CD14-positive monocyte (primary cell): ENCODE data around the gene EFCAB5. TPM values are rescaled to one million over a fixed set of nuclear protein-coding genes. Genes with fewer than 3 reads are reported as not detected.

ENCODE experiments used
- DNase-seq, 3 donors: peaks; one replicate each; pipeline ENCODE4 v3.0.0-alpha.2; 2011 to 2022
- H2AFZ ChIP-seq: 2 replicates; pipeline ENCODE4 v1.6.0; 2012; ENCODE audit warnings: mild to moderate bottlenecking, low read depth, low read length, inconsistent platforms; ENCODE audit not compliant: insufficient read depth, poor library complexity, severe bottlenecking
- H3K27ac ChIP-seq, 2 donors: 1 replicate in 1 of 2; 2 replicates in 1 of 2; pipeline ENCODE4 v1.5.1; 2012 to 2013; ENCODE audit warnings: low read length in 2 of 2, control low read depth in 1 of 2, inconsistent platforms in 1 of 2, low read depth in 1 of 2, mild to moderate bottlenecking in 1 of 2
- H3K27me3 ChIP-seq, 2 donors: one replicate each; pipeline versions ENCODE4 v1.6.0 to v1.6.1; 2011 to 2013; ENCODE audit warnings: low read length in 2 of 2; ENCODE audit not compliant: control insufficient read depth in 2 of 2, insufficient read depth in 2 of 2
- H3K36me3 ChIP-seq, 2 donors: replicated peaks in 1 of 2; 1 replicate in 1 of 2; 2 replicates in 1 of 2; pipeline versions ENCODE4 v1.5.1 to v1.6.1; 2012 to 2013; ENCODE audit warnings: low read length in 2 of 2, control low read depth in 1 of 2, inconsistent platforms in 1 of 2, mild to moderate bottlenecking in 1 of 2; ENCODE audit not compliant: insufficient read depth in 2 of 2, control insufficient read depth in 1 of 2
- H3K4me1 ChIP-seq, 2 donors: 1 replicate in 1 of 2; 2 replicates in 1 of 2; pipeline versions ENCODE4 v1.5.1 to v1.6.1; 2012 to 2013; ENCODE audit warnings: low read length in 2 of 2, control low read depth in 1 of 2, inconsistent platforms in 1 of 2, mild to moderate bottlenecking in 1 of 2, moderate library complexity in 1 of 2; ENCODE audit not compliant: insufficient read depth in 2 of 2, control insufficient read depth in 1 of 2
- H3K4me2 ChIP-seq: replicated peaks from 2 replicates; pipeline ENCODE3; 2012; ENCODE audit warnings: low read length, moderate library complexity, mild to moderate bottlenecking; ENCODE audit not compliant: poor library complexity, severe bottlenecking; ENCODE audit errors: extremely low read depth
- H3K4me3 ChIP-seq, 3 experiments: fragments of 200-600 bp in 1 of 3; sonication (generic) in 1 of 3; replicated peaks in 1 of 3; 1 replicate in 2 of 3; 2 replicates in 1 of 3; pipeline ENCODE4 v1.5.1; 2011 to 2013; ENCODE audit warnings: low read length in 3 of 3, mild to moderate bottlenecking in 3 of 3, control low read depth in 2 of 3, low read depth in 2 of 3, inconsistent platforms in 1 of 3, moderate library complexity in 1 of 3
- H3K79me2 ChIP-seq: 2 replicates; pipeline ENCODE4 v1.6.0; 2012; ENCODE audit warnings: mild to moderate bottlenecking, control low read depth, inconsistent platforms, low read length, moderate library complexity; ENCODE audit not compliant: insufficient read depth
- H3K9ac ChIP-seq: 2 replicates; pipeline ENCODE4 v1.6.0; 2017; ENCODE audit warnings: low read length, mild to moderate bottlenecking; ENCODE audit not compliant: insufficient read depth, poor library complexity, severe bottlenecking
- H3K9me3 ChIP-seq, 2 donors: replicated peaks in 1 of 2; 1 replicate in 1 of 2; 2 replicates in 1 of 2; pipeline versions ENCODE4 v1.5.1 to v1.6.1; 2012 to 2013; ENCODE audit warnings: low read length in 2 of 2, control low read depth in 1 of 2; ENCODE audit not compliant: control insufficient read depth in 1 of 2, insufficient read depth in 1 of 2
- H4K20me1 ChIP-seq: 2 replicates; pipeline ENCODE4 v1.6.0; 2012; ENCODE audit warnings: mild to moderate bottlenecking, low read length, control low read depth, moderate library complexity; ENCODE audit not compliant: insufficient read depth
- H3K27ac Mint-ChIP-seq, 7 donors: one replicate each; pipeline ENCODE4 v1.8.0; 2020; ENCODE audit warnings: mild to moderate bottlenecking in 7 of 7, mixed read lengths in 7 of 7, moderate library complexity in 6 of 7, inconsistent platforms in 2 of 7
- H3K27me3 Mint-ChIP-seq, 3 donors: one replicate each; pipeline ENCODE4 v1.8.0; 2021 to 2022; ENCODE audit warnings: low read depth in 3 of 3, mild to moderate bottlenecking in 3 of 3, mixed read lengths in 3 of 3, moderate library complexity in 3 of 3, inconsistent platforms in 1 of 3
- H3K36me3 Mint-ChIP-seq, 2 donors: one replicate each; pipeline ENCODE4 v1.8.0; 2020; ENCODE audit warnings: mixed read lengths in 2 of 2, inconsistent platforms in 1 of 2, mild to moderate bottlenecking in 1 of 2
- H3K4me1 Mint-ChIP-seq: one replicate; pipeline ENCODE4 v1.8.0; 2020; ENCODE audit warnings: mild to moderate bottlenecking, mixed read lengths
- H3K4me3 Mint-ChIP-seq, 2 donors: one replicate each; pipeline ENCODE4 v1.8.0; 2020; ENCODE audit warnings: mild to moderate bottlenecking in 2 of 2, mixed read lengths in 2 of 2, moderate library complexity in 1 of 2
- H3K9me3 Mint-ChIP-seq, 7 donors: one replicate each; pipeline ENCODE4 v1.8.0; 2020 to 2022; ENCODE audit warnings: mixed read lengths in 7 of 7, mild to moderate bottlenecking in 6 of 7, moderate library complexity in 6 of 7, inconsistent platforms in 2 of 7
- WGBS: methylation state at CpG from one replicate; pipeline ENCODE4 v1.1.5; 2013; ENCODE audit warnings: missing lambda C conversion rate; ENCODE audit not compliant: insufficient coverage; 5-methylcytosine and 5-hydroxymethylcytosine counted together
- intact Hi-C, 2 donors: fragments of 100-400 bp; cut with micrococcal nuclease; formaldehyde crosslinking; loops; one replicate each; pipeline versions ENCODE4 v1.15.0 to v1.15.1; 2023
- polyA plus RNA-seq, 3 donors: library from polyadenylated mRNA; depleted of rRNA in 1 of 3; unstranded in 2 of 3; stranded (reverse) in 1 of 3; fragments of 300-500 nt in 2 of 3; fragments of >200 nt in 1 of 3; fragmentation: Illumina TruSeq in 2 of 3; gene quantifications; 1 replicate in 2 of 3; 2 replicates in 1 of 3; pipeline ENCODE4 v1.2.3, GENCODE V29; 2012 to 2021
- TF ChIP-seq, protein P1 (sequence below): fragments of 200-600 bp; IDR thresholded peaks from one replicate; pipeline ENCODE4 v1.8.0; 2022; ENCODE audit warnings: antibody characterized with exemption, mild to moderate bottlenecking

Gene EFCAB5
- polyA plus RNA-seq, 3 donors = 0.04 TPM; not detected in 2

DNA sequence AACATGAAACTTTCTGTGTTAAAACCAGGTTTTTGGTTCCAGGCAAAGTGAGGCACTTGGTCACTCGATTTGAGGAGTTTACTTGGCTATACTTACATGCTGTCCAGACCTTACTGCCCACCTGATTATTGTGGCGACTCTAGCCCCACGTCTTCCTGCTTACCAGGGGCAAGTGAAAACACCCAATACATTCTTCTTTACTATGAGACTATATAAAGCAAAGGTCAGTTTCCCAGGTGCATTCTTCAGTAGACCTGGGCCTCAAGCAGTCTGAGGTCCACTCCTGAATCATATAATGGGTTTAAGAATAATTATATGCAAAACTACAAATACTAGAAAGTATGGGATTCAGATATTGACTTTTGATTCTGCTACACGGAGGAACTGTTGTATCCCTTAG, 86.2 kb downstream of the EFCAB5 start:
- H3K4me3 Mint-ChIP-seq = no peak overlapping the region
- no peaks in the 10 kb centered on the region for H3K36me3 Mint-ChIP-seq
- Histone ChIP-seq H3K4me2 (no peak overlapping the region), H3K9me3 (no peaks in the 10 kb centered on the region), H3K4me3 (no peak overlapping the region), H3K9ac (no peak overlapping the region), H3K79me2 (no peaks in the 10 kb centered on the region), H3K27me3 (no peaks in the 10 kb centered on the region), H2AFZ (no peak overlapping the region), H4K20me1 (no peaks in the 10 kb centered on the region), H3K4me1 (no peaks in the 10 kb centered on the region), H3K27ac (no peak overlapping the region), H3K36me3 (no peaks in the 10 kb centered on the region)
- no peaks in the 10 kb centered on the region for H3K9me3 Mint-ChIP-seq
- H3K27me3 Mint-ChIP-seq = peaks cover 0 to 2% (median 0%) of the 10 kb centered on the region in 3 donors
- no peak overlapping the region for H3K27ac Mint-ChIP-seq
- no peak for DNase-seq
- no peaks in the 10 kb centered on the region for H3K4me1 Mint-ChIP-seq
- TF ChIP-seq, protein P1, sequence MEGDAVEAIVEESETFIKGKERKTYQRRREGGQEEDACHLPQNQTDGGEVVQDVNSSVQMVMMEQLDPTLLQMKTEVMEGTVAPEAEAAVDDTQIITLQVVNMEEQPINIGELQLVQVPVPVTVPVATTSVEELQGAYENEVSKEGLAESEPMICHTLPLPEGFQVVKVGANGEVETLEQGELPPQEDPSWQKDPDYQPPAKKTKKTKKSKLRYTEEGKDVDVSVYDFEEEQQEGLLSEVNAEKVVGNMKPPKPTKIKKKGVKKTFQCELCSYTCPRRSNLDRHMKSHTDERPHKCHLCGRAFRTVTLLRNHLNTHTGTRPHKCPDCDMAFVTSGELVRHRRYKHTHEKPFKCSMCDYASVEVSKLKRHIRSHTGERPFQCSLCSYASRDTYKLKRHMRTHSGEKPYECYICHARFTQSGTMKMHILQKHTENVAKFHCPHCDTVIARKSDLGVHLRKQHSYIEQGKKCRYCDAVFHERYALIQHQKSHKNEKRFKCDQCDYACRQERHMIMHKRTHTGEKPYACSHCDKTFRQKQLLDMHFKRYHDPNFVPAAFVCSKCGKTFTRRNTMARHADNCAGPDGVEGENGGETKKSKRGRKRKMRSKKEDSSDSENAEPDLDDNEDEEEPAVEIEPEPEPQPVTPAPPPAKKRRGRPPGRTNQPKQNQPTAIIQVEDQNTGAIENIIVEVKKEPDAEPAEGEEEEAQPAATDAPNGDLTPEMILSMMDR = no peak
- intact Hi-C loops = loop anchor here (2.0 to 10.0 kb wide), 3 partner anchors 65 to 223 kb away; no protein-coding TSS in a partner anchor
- 83% methylated on average over 2 of the region's 4 CpGs for WGBS

DNA sequence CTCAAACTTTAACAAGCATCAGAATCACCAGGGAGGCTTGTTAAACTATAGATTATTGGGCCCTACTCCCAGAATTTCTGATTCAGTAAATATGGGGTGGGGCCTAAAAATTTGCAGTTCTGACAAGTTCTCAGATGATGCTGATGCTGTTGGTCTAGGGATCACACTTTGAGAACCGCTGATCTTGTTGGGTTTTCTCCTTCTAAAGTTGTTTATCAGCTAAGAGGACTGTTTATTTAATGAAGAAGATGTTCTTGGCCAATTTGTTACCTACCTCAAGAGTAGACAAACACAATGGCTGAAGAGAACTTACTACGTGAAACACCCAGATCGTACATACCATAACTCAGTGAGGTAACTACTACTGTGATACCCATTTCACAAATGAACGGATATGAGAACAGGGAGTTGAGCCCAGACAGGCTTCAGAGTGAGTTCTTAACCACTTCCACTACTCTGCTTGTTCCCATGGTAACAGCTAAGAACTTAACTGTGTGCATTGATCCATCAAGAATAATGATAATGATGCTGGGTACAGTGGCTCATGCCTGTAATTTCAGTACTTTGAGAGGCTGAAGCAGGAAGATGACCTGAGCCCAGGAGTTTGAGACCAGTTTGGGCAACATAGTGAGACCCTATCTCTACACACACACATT, 89.9 kb downstream of the EFCAB5 start:
- no peaks in the 10 kb centered on the region for H3K36me3 Mint-ChIP-seq
- H3K27me3 ChIP-seq = no peaks in the 10 kb centered on the region
- TF ChIP-seq, protein P1 = no peak
- H3K9ac ChIP-seq = no peak overlapping the region
- no peaks in the 10 kb centered on the region for H4K20me1 ChIP-seq
- no peaks in the 10 kb centered on the region for H3K4me1 Mint-ChIP-seq
- H3K4me2 ChIP-seq = no peak overlapping the region
- intact Hi-C loops = no loop called here
- H3K9me3 ChIP-seq = no peaks in the 10 kb centered on the region
- H3K9me3 Mint-ChIP-seq = no peaks in the 10 kb centered on the region
- H3K27ac ChIP-seq = no peak overlapping the region
- WGBS = no CpG with 5 or more reads among the region's 4 CpGs
- peaks cover 0 to 2% (median 0%) of the 10 kb centered on the region in 3 donors for H3K27me3 Mint-ChIP-seq
- no peak overlapping the region for H2AFZ ChIP-seq
- no peak overlapping the region for H3K27ac Mint-ChIP-seq
- no peaks in the 10 kb centered on the region for H3K79me2 ChIP-seq
- no peak for DNase-seq
- H3K36me3 ChIP-seq = no peaks in the 10 kb centered on the region
- no peak overlapping the region for H3K4me3 Mint-ChIP-seq
- no peak overlapping the region for H3K4me3 ChIP-seq
- no peaks in the 10 kb centered on the region for H3K4me1 ChIP-seq
